Stimulated activated naive CD8-positive, alpha-beta T cell treated with anti-CD3 and anti-CD28 coated beads, Interleukin-15, Interleukin-2, amounts not matched to agents 100 ng/mL and 50 ng/mL, for 24 hours (primary cell): ENCODE data around the gene CTAGE9.
"Not testable (repeated sequence)": the region's sequence is repeated elsewhere in the genome, so short reads cannot be mapped to it uniquely, and the experiment has no call there.

ENCODE experiments used
- H3K27ac Mint-ChIP-seq: one replicate; pipeline ENCODE4 v1.8.0; 2021; ENCODE audit warnings: mild to moderate bottlenecking, mixed read lengths
- H3K27me3 Mint-ChIP-seq: one replicate; pipeline ENCODE4 v1.8.0; 2021; ENCODE audit warnings: mixed read lengths
- H3K36me3 Mint-ChIP-seq: one replicate; pipeline ENCODE4 v1.8.0; 2021; ENCODE audit warnings: low read depth, mixed read lengths
- H3K4me1 Mint-ChIP-seq: one replicate; pipeline ENCODE4 v1.8.0; 2021; ENCODE audit warnings: low read depth, mixed read lengths
- H3K4me3 Mint-ChIP-seq: one replicate; pipeline ENCODE4 v1.8.0; 2021; ENCODE audit warnings: mild to moderate bottlenecking, mixed read lengths
- H3K9me3 Mint-ChIP-seq: one replicate; pipeline ENCODE4 v1.8.0; 2021; ENCODE audit warnings: mixed read lengths

Gene CTAGE9

GRCh38 chr6:131736811-131737210, 26.0 kb upstream of the CTAGE9 start:
- Mint-ChIP-seq H3K27me3 (no peaks in the 10 kb centered on the region), H3K4me3 (no peak overlapping the region), H3K4me1 (no peaks in the 10 kb centered on the region), H3K36me3 (no peaks in the 10 kb centered on the region), H3K9me3 (no peaks in the 10 kb centered on the region), H3K27ac (no peak overlapping the region)

DNA sequence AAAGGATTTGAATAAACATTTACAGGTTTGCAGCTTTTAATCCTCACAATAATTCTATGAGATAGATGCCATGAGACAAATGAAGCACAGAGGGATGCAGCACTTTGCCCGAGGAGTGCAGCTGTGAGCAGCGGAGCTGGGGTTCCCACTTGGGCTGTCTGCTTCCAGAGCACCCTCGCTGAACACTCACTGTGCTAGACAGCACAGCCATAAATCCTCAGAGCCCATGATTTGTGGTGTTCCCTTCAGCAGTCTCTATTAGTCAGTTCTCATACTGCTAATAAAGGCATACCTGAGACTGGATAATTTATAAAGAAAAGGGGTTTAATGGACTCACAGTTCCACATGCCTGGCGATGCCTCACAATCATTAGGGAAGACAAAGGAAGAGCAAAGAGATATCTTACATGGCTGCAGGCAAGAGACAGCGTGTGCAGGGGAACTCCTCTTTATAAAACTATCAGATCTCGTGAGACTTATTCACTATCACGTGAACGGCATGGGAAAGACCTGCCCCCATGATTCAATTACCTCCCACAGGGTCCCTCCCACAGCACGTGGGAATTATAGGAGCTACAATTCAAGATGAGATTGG, 25.3 kb upstream of the CTAGE9 start:
- no peaks in the 10 kb centered on the region for H3K9me3 Mint-ChIP-seq

DNA sequence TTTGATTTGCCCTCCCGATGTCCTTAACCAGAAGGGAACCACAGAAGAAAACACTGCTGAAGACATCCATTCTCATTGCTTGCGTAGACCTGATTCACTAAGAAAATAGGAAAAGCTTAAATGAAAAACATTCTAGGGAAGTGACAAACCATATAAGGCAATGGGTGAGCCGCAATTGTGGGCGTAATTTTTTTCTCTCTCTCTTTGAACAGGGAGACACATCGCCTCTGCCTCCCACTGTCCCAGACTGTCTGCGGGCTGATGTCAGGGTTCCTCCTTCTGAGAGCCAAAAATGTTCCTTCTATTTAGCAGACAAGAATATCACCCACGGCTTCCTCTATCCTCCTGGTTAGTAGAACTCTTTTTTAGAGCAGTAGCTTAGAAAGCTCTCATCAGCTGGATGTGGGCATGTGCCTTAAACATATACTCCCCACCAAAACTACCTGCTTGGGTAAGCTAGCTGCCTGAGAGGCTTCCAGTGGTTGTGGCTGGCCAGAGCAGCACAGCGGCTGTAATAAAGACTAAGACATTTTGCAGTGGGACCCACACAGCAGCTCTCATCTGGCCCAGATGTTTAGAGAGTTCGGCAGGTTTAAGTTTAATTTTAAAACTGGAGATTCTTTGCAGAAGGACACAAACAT, 22.7 kb upstream of the CTAGE9 start:
- Mint-ChIP-seq H3K9me3 (no peaks in the 10 kb centered on the region), H3K27me3 (peaks cover 4% of the 10 kb centered on the region), H3K4me1 (no peaks in the 10 kb centered on the region), H3K36me3 (no peaks in the 10 kb centered on the region), H3K27ac (no peak overlapping the region), H3K4me3 (no peak overlapping the region)

More for the DNA sequence above, 25.3 kb upstream of the CTAGE9 start:
- H3K27me3 Mint-ChIP-seq, result peaks cover under 1% of the 10 kb centered on the region
- H3K4me3 Mint-ChIP-seq, result no peak overlapping the region
- H3K27ac Mint-ChIP-seq, result no peak overlapping the region
- no peaks in the 10 kb centered on the region for H3K36me3 Mint-ChIP-seq
- no peaks in the 10 kb centered on the region for H3K4me1 Mint-ChIP-seq

DNA sequence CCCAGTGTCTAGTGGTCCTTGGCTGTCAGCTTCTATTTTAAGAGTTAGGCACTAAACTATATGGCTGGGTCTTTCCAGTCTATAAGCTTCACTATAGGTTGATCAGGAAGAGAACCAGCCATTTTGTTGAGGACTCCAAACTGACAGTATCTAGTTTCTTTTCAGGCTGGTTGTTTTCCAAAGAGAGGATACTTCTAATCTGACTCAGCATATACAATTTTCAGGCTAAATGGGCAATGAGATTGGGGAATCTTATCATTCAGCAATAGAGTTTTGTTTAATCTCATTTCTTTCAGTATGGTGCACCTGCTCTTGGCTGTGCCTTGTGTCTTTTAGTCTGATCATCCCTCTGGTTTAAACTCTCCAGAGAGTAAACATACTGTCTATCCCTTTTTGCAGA, 20.4 kb upstream of the CTAGE9 start:
- no peaks in the 10 kb centered on the region for H3K36me3 Mint-ChIP-seq
- no peaks in the 10 kb centered on the region for H3K4me1 Mint-ChIP-seq
- peaks cover 4% of the 10 kb centered on the region for H3K27me3 Mint-ChIP-seq
- H3K27ac Mint-ChIP-seq, result no peak overlapping the region
- H3K4me3 Mint-ChIP-seq, result no peak overlapping the region
- H3K9me3 Mint-ChIP-seq, result no peaks in the 10 kb centered on the region

DNA sequence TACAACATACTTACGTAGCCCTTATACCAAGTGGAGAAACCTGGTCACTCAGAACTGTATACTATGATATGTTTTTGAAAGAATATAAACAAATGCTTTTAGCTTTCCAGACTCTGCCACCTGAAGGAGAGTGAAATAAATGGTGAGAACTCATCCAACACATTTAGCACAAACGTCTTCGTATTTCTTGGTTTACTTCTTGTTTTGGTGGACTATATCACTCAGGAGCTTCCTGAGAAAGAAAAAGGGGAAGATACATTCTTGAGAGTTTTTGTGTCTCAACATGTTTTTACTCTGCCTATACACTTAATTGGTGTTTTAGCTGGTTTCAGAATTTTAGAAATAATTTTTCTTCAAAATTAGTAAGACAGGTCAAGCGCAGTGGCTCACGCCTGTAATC, 19.4 kb upstream of the CTAGE9 start:
- Mint-ChIP-seq H3K27me3 (peaks cover 4% of the 10 kb centered on the region), H3K4me3 (no peak overlapping the region), H3K4me1 (no peaks in the 10 kb centered on the region), H3K36me3 (no peaks in the 10 kb centered on the region), H3K27ac (no peak overlapping the region), H3K9me3 (no peaks in the 10 kb centered on the region)

GRCh38 chr6:131729550-131729949, 18.7 kb upstream of the CTAGE9 start:
- peaks cover 4% of the 10 kb centered on the region for H3K27me3 Mint-ChIP-seq
- no peaks in the 10 kb centered on the region for H3K9me3 Mint-ChIP-seq
- no peaks in the 10 kb centered on the region for H3K36me3 Mint-ChIP-seq
- H3K27ac Mint-ChIP-seq, result no peak overlapping the region
- H3K4me1 Mint-ChIP-seq, result no peaks in the 10 kb centered on the region
- H3K4me3 Mint-ChIP-seq, result no peak overlapping the region

DNA sequence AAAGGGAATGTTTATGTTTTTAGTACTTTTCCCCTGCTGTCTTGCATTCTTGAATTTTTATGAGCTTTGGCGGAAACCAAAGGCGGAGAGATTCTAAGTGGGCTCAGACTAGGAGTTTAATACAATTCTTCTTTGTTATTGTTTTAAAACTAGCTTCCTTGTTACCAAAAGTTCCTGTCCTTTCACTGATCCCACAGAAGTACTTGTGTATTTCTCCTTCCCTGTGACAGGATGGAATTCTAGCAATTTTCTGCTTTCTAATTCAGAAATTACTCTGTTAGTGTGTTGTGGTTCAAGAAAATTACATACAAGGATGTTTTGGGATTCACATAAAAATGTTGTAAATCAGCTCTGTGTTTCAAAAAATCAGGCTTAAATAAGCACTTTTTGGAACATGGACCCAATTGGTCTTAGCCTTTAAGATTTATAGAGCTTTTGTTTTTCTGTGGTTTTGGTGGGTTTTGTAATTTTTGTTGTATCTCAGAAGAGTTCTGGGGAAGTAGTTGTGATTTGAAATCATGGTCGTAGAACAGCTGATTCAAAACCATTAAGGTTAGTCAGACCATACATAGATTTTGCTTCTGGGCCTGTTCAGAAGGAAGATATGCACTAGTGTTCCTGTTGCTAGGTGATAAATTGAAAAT, 17.6 kb upstream of the CTAGE9 start:
- Mint-ChIP-seq H3K4me1 (no peaks in the 10 kb centered on the region), H3K27me3 (peaks cover 4% of the 10 kb centered on the region), H3K27ac (no peak overlapping the region), H3K4me3 (no peak overlapping the region), H3K9me3 (no peaks in the 10 kb centered on the region), H3K36me3 (no peaks in the 10 kb centered on the region)

DNA sequence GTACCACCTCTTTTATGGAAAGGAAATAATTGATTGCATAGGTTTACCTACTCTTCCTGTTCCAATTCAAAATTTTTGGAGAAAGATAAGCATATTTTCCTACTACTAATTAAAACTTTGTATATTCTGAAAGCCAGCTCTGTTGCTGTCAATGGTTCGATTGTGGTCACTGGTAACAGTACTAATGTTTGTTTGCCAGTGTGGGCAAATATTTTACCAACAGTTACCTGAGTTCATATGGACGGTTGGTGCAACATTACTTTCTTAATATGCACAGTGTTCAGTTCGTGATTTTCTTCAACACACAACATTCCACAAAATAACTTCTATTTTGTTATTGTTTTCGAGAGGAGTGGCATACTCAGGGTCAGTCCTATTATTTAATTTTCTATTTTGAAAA, 17.1 kb upstream of the CTAGE9 start:
- Mint-ChIP-seq H3K27me3 (peaks cover 4% of the 10 kb centered on the region), H3K9me3 (no peaks in the 10 kb centered on the region), H3K27ac (no peak overlapping the region), H3K36me3 (no peaks in the 10 kb centered on the region), H3K4me1 (no peaks in the 10 kb centered on the region), H3K4me3 (no peak overlapping the region)

DNA sequence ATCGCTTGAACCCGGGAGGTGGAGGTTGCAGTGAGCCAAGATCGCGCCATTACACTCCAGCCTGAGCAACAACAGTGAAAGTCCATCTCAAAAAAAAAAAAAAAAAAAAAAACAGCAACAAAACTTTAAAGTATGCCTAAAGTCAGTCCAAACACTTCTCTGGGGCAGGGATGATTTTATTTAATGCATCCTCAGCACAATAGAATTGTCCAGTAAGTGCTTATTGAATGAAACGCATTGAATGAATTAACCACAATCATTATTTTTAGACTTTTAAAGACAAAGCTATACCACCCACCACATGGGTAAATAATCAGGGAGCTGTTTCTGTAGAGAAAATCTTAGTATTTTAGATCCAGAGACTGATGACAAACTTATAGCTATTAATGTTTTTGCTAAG, 16.6 kb upstream of the CTAGE9 start:
- Mint-ChIP-seq H3K9me3 (no peaks in the 10 kb centered on the region), H3K4me1 (no peaks in the 10 kb centered on the region), H3K36me3 (no peaks in the 10 kb centered on the region), H3K27ac (no peak overlapping the region), H3K27me3 (peaks cover 4% of the 10 kb centered on the region), H3K4me3 (no peak overlapping the region)

DNA sequence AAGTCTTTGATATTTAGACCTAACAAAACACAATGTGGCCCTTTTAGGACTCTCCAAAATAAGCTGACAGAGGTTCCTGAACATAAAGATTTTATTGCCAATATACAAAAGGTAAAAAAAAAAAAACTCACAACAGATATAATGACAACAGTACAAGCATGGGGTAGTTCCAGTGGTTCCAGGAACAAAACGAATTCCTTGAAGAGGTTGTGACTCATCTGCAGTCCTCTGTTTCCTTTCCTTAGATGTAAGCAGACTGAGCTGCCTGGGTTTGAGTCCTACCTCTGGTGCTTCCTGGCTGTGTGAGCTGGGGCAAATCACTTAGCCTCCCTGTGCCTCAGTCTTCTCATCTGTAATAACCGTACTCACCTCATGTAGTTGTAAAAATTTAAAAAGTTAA, 13.3 kb upstream of the CTAGE9 start:
- Mint-ChIP-seq H3K27ac (no peak overlapping the region), H3K36me3 (no peaks in the 10 kb centered on the region), H3K4me3 (no peak overlapping the region), H3K9me3 (no peaks in the 10 kb centered on the region), H3K4me1 (no peaks in the 10 kb centered on the region), H3K27me3 (no peaks in the 10 kb centered on the region)

DNA sequence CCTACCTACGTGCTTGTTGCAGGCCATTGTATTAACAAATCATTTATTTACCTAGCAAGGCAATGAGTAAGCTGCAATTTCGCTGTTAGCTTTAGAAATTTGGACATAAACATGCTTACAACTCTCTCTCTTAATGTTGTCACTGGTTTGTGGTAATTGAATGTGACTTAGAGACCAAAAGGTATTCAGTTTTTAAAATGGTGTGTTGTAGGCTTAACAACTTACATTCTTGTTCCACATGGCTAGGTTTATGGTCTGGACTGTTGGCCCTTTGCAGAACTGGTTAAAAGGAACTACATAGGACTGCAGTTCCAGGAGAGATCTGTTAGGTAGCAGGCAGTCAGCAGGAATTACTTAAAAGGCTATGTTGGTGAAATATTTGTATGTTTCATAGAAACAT, 10.3 kb upstream of the CTAGE9 start:
- peaks cover under 1% of the 10 kb centered on the region for H3K27me3 Mint-ChIP-seq
- no peaks in the 10 kb centered on the region for H3K9me3 Mint-ChIP-seq
- H3K36me3 Mint-ChIP-seq, result no peaks in the 10 kb centered on the region
- no peak overlapping the region for H3K4me3 Mint-ChIP-seq
- H3K27ac Mint-ChIP-seq, result no peak overlapping the region
- no peaks in the 10 kb centered on the region for H3K4me1 Mint-ChIP-seq

DNA sequence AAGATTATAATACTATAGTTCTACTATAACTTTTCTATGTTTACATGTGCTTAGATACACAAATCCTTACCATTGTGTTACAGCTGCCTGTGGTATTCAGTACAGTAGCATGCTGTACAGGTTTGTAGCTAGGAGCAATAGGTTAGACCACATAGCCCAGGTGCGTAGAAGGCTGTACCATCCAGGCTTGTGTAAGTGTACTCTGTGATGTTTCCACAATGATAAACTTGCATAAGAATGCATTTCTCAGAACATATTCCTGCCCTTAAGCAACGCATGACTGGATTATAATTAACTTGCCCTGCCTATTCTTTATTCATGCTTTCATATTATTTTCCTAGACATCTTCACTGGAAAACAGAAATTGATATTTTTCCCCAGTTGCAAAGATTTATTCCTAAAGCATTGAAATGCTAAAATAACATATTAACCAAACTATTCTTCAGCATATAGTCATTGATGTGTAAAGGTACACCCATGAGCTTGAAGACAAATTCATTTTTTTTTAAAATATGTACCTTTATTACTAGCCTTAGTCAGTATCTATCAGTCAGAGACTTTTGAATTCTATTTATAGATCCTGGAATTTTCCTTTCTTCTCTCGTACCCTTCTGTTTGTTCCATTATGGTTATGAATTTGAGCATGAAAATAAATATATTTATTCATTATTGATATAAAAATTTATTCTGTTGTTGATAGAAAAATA, 7.2 kb upstream of the CTAGE9 start:
- Mint-ChIP-seq H3K27ac (no peak overlapping the region), H3K4me3 (no peak overlapping the region), H3K9me3 (no peaks in the 10 kb centered on the region)

GRCh38 chr6:131715567-131715966, 4.8 kb upstream of the CTAGE9 start:
- H3K27me3 Mint-ChIP-seq, H3K4me3 Mint-ChIP-seq, H3K4me1 Mint-ChIP-seq, H3K36me3 Mint-ChIP-seq, H3K27ac Mint-ChIP-seq, H3K9me3 Mint-ChIP-seq: not testable (repeated sequence)

More for the DNA sequence above, 7.2 kb upstream of the CTAGE9 start:
- H3K36me3 Mint-ChIP-seq, result no peaks in the 10 kb centered on the region
- peaks cover 4% of the 10 kb centered on the region for H3K27me3 Mint-ChIP-seq
- no peaks in the 10 kb centered on the region for H3K4me1 Mint-ChIP-seq

- not testable (repeated sequence) for H3K9me3 Mint-ChIP-seq, H3K27ac Mint-ChIP-seq, H3K4me1 Mint-ChIP-seq, H3K4me3 Mint-ChIP-seq, H3K36me3 Mint-ChIP-seq, H3K27me3 Mint-ChIP-seq
Measured at GRCh38 chr6:131703905-131704304, 6.9 kb downstream of the CTAGE9 start.

GRCh38 chr6:131700851-131701250, 10.0 kb downstream of the CTAGE9 start:
- not testable (repeated sequence) for H3K9me3 Mint-ChIP-seq, H3K4me1 Mint-ChIP-seq, H3K36me3 Mint-ChIP-seq, H3K27ac Mint-ChIP-seq, H3K27me3 Mint-ChIP-seq, H3K4me3 Mint-ChIP-seq
